ENCODE results near the gene PHTF2. TPM values are rescaled to one million over a fixed set of nuclear protein-coding genes. Genes with fewer than 3 reads are reported as not detected.
"Not testable (repeated sequence)": the region's sequence is repeated elsewhere in the genome, so short reads cannot be mapped to it uniquely, and the experiment has no call there.

PHTF2 gene
- total RNA-seq, 1 experiment from 2014 or later, result 36.9 TPM

DNA sequence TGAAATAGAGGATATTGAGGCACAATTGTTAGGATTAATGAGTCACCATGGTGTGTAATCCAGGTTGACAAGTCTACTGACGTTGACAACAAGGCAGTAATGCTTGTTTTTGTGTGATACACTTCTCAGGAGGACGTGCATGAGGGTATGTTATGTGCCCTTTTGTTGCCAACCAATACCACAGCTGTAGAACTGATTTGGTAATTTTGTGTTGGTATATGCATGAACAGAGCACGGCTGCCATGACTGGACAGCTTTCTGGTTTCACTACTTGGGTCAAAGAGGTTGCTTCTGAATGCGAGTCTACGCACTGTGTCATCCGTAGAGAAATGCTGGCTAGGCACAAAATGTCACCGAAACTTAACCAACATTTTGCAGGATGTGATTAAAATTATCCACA lies 32.9 kb downstream of the PHTF2 start:
- Histone ChIP-seq H3K36me3 (ENCODE audit: control insufficient read depth, insufficient read depth, low read length) (no peaks in the 10 kb centered on the region), H3K9me3 (no peaks in the 10 kb centered on the region), H3K27me3 (replicated peaks; ENCODE audit: control insufficient read depth, insufficient read depth, low read length) (no peaks in the 10 kb centered on the region), H3K4me1 (peaks cover 19% of the 10 kb centered on the region), H3K4me3 (ENCODE audit: low read depth, low read length) (no peak overlapping the region)
- H3K27ac Mint-ChIP-seq (ENCODE audit: unreplicated experiment), result no peak overlapping the region
- H3K27me3 Mint-ChIP-seq (ENCODE audit: insufficient read depth, unreplicated experiment), result no peaks in the 10 kb centered on the region
- H3K4me3 Mint-ChIP-seq (ENCODE audit: unreplicated experiment), result no peak overlapping the region
- ChIA-PET CTCF (no interaction called here), POLR2A (no interaction called here)
- intact Hi-C loops (cut with micrococcal nuclease; ENCODE audit: unreplicated experiment), result no loop called here
- no TSS peak for BruUV-seq (replicated peaks)
- DNase-seq, result no peak
- H3K4me1 Mint-ChIP-seq (ENCODE audit: low read depth, unreplicated experiment), result peaks cover 27% of the 10 kb centered on the region
- H3K36me3 Mint-ChIP-seq (ENCODE audit: insufficient read depth, unreplicated experiment), result peaks cover 16% of the 10 kb centered on the region
- no peaks in the 10 kb centered on the region for H3K9me3 Mint-ChIP-seq (ENCODE audit: unreplicated experiment)
- TF ChIP-seq, protein P1, sequence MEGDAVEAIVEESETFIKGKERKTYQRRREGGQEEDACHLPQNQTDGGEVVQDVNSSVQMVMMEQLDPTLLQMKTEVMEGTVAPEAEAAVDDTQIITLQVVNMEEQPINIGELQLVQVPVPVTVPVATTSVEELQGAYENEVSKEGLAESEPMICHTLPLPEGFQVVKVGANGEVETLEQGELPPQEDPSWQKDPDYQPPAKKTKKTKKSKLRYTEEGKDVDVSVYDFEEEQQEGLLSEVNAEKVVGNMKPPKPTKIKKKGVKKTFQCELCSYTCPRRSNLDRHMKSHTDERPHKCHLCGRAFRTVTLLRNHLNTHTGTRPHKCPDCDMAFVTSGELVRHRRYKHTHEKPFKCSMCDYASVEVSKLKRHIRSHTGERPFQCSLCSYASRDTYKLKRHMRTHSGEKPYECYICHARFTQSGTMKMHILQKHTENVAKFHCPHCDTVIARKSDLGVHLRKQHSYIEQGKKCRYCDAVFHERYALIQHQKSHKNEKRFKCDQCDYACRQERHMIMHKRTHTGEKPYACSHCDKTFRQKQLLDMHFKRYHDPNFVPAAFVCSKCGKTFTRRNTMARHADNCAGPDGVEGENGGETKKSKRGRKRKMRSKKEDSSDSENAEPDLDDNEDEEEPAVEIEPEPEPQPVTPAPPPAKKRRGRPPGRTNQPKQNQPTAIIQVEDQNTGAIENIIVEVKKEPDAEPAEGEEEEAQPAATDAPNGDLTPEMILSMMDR (IDR thresholded peaks at IDR 0.05; ENCODE audit: insufficient read depth in 1 of 2, low read depth in 1 of 2, low read length in 1 of 2, severe bottlenecking in 1 of 2, unreplicated experiment in 1 of 2), result no peak

DNA sequence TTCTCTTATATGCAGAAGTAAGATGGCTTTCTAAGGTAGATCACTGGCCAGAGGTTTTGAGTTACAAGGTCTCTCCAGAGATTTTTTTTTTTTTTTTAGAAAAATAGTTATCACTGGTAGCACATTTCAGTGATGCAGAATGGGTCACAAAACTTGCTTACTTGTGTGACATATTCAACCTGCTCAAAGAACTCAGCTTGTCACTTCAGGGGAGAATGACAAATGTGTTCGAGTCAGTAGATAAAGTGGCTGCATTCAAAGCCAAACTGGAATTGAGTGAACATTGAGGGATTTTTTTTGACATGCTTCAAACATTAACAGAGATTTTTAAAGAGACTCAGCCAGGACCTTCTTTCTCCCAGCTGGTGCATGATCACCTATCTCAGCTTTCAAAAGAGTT lies 33.4 kb downstream of the PHTF2 start:
- Histone ChIP-seq H3K4me3 (ENCODE audit: low read depth, low read length) (no peak overlapping the region), H3K4me1 (peaks cover 20% of the 10 kb centered on the region), H3K27me3 (replicated peaks; ENCODE audit: control insufficient read depth, insufficient read depth, low read length) (no peaks in the 10 kb centered on the region), H3K36me3 (ENCODE audit: control insufficient read depth, insufficient read depth, low read length) (no peaks in the 10 kb centered on the region), H3K9me3 (no peaks in the 10 kb centered on the region)
- ChIA-PET POLR2A (no interaction called here), CTCF (no interaction called here)
- BruUV-seq (replicated peaks), result no TSS peak
- H3K9me3 Mint-ChIP-seq (ENCODE audit: unreplicated experiment), result no peaks in the 10 kb centered on the region
- DNase-seq, result no peak
- TF ChIP-seq, protein P1 (IDR thresholded peaks at IDR 0.05; ENCODE audit: insufficient read depth in 1 of 2, low read depth in 1 of 2, low read length in 1 of 2, severe bottlenecking in 1 of 2, unreplicated experiment in 1 of 2), result no peak
- no peak overlapping the region for H3K4me3 Mint-ChIP-seq (ENCODE audit: unreplicated experiment)
- no peak overlapping the region for H3K27ac Mint-ChIP-seq (ENCODE audit: unreplicated experiment)
- peaks cover 19% of the 10 kb centered on the region for H3K36me3 Mint-ChIP-seq (ENCODE audit: insufficient read depth, unreplicated experiment)
- H3K4me1 Mint-ChIP-seq (ENCODE audit: low read depth, unreplicated experiment), result peaks cover 27% of the 10 kb centered on the region
- H3K27me3 Mint-ChIP-seq (ENCODE audit: insufficient read depth, unreplicated experiment), result no peaks in the 10 kb centered on the region
- intact Hi-C loops (cut with micrococcal nuclease; ENCODE audit: unreplicated experiment), result no loop called here

DNA sequence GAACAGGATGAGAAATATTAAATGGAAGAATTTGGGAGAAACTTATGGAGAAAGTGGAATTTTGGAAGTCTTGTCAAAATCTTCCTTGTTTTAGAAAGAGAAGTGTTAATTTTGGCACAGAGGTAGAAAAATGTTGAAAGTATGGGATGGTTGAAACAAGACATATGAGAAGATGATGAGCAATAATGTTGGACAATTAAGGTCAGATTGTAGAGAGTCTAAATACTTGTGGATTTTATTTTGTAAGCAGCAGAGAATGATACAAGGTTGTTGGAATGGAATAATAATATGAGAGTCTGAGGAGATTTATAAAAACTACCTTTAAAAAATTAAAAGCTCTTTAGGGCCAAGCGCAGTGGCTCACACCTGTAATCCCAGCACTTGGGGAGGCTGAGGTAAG lies 34.6 kb downstream of the PHTF2 start:
- H3K9me3 Mint-ChIP-seq (ENCODE audit: unreplicated experiment), result no peaks in the 10 kb centered on the region
- no peaks in the 10 kb centered on the region for H3K27me3 ChIP-seq (replicated peaks; ENCODE audit: control insufficient read depth, insufficient read depth, low read length)
- ChIA-PET CTCF (no interaction called here), POLR2A (no interaction called here)
- TF ChIP-seq, protein P1 (IDR thresholded peaks at IDR 0.05; ENCODE audit: insufficient read depth in 1 of 2, low read depth in 1 of 2, low read length in 1 of 2, severe bottlenecking in 1 of 2, unreplicated experiment in 1 of 2), result no peak
- H3K27ac Mint-ChIP-seq (ENCODE audit: unreplicated experiment), result no peak overlapping the region
- H3K36me3 ChIP-seq (ENCODE audit: control insufficient read depth, insufficient read depth, low read length), result no peaks in the 10 kb centered on the region
- BruUV-seq (replicated peaks), result no TSS peak
- no peaks in the 10 kb centered on the region for H3K9me3 ChIP-seq
- H3K36me3 Mint-ChIP-seq (ENCODE audit: insufficient read depth, unreplicated experiment), result peaks cover 19% of the 10 kb centered on the region
- no peak overlapping the region for H3K4me3 Mint-ChIP-seq (ENCODE audit: unreplicated experiment)
- peaks cover 32% of the 10 kb centered on the region for H3K4me1 ChIP-seq
- intact Hi-C loops (cut with micrococcal nuclease; ENCODE audit: unreplicated experiment), result no loop called here
- H3K4me1 Mint-ChIP-seq (ENCODE audit: low read depth, unreplicated experiment), result peaks cover 33% of the 10 kb centered on the region
- no peaks in the 10 kb centered on the region for H3K27me3 Mint-ChIP-seq (ENCODE audit: insufficient read depth, unreplicated experiment)
- DNase-seq, result no peak
- H3K4me3 ChIP-seq (ENCODE audit: low read depth, low read length), result no peak overlapping the region

DNA sequence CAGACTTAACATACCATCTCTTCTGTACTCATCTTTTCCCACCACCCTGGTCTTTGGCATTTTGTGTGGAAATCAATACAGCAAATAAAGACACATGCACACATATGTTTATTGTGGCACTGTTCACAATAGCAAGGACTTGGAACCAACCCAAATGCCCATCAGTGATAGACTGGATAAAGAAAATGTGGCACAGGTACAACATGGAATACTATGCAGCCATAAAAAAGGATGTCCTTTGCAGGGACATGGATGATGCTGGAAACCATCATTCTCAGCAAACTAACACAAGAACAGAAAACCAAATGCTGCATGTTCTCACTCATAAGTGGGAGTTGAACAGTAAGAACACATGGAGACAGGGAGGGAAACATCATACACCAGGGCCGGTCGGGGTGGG lies 37.9 kb downstream of the PHTF2 start:
- H3K27me3 ChIP-seq (replicated peaks; ENCODE audit: control insufficient read depth, insufficient read depth, low read length); H3K9me3 Mint-ChIP-seq (ENCODE audit: unreplicated experiment); POLR2A ChIA-PET; H3K27me3 Mint-ChIP-seq (ENCODE audit: insufficient read depth, unreplicated experiment); H3K4me3 ChIP-seq (ENCODE audit: low read depth, low read length); DNase-seq; H3K4me3 Mint-ChIP-seq (ENCODE audit: unreplicated experiment); H3K27ac Mint-ChIP-seq (ENCODE audit: unreplicated experiment); CTCF ChIA-PET; H3K9me3 ChIP-seq; H3K36me3 ChIP-seq (ENCODE audit: control insufficient read depth, insufficient read depth, low read length); BruUV-seq (replicated peaks): not testable (repeated sequence)
- H3K4me1 ChIP-seq, result peaks cover 34% of the 10 kb centered on the region
- H3K4me1 Mint-ChIP-seq (ENCODE audit: low read depth, unreplicated experiment), result peaks cover 25% of the 10 kb centered on the region
- peaks cover 19% of the 10 kb centered on the region for H3K36me3 Mint-ChIP-seq (ENCODE audit: insufficient read depth, unreplicated experiment)
- intact Hi-C loops (cut with micrococcal nuclease; ENCODE audit: unreplicated experiment), result loop anchor here (5.0 kb wide), 1 partner anchor 39 kb away; the partner anchor contains the start of genes PHTF2 and TMEM60

Data from Caco-2 (cell line).